ENCODE results near the gene PSPC1. TPM values are rescaled to one million over a fixed set of nuclear protein-coding genes. Genes with fewer than 3 reads are reported as not detected.
"Not testable (repeated sequence)": the region's sequence is repeated elsewhere in the genome, so short reads cannot be mapped to it uniquely, and the experiment has no call there.

PSPC1 gene
- total RNA-seq, 1 donor from 2014 or later = 77.0 TPM

GRCh38 chr13:19704256-19704655, 78.5 kb downstream of the PSPC1 start:
- DNase-seq (ENCODE audit: low spot score); H3K4me1 ChIP-seq; H3K27me3 ChIP-seq; H3K27ac Mint-ChIP-seq; H2AFZ ChIP-seq (replicated peaks); H3K9ac ChIP-seq; H3K4me3 Mint-ChIP-seq; H3F3A ChIP-seq (ENCODE audit: low read depth); H3K36me3 ChIP-seq; H3K9me3 Mint-ChIP-seq; H3K4me3 ChIP-seq; H4K20me1 ChIP-seq (ENCODE audit: low read depth); H3K4me2 ChIP-seq; H3K27ac ChIP-seq; H3K4me1 Mint-ChIP-seq; H3K36me3 Mint-ChIP-seq; H3K27me3 Mint-ChIP-seq (ENCODE audit: insufficient read depth, low read depth); H3K9me3 ChIP-seq (ENCODE audit: low read depth): not testable (repeated sequence)
- peaks cover 25% of the 10 kb centered on the region for H3K79me2 ChIP-seq (ENCODE audit: low read depth)

- not testable (repeated sequence) for H3K4me3 ChIP-seq; H3K4me1 Mint-ChIP-seq; H3K36me3 ChIP-seq; H2AFZ ChIP-seq (replicated peaks); H3K9me3 ChIP-seq (ENCODE audit: low read depth); DNase-seq (ENCODE audit: low spot score); H3K36me3 Mint-ChIP-seq; H3K4me1 ChIP-seq; H3K4me3 Mint-ChIP-seq; H3K27ac ChIP-seq; H3K27ac Mint-ChIP-seq; H3K9me3 Mint-ChIP-seq; H3K9ac ChIP-seq; H3K27me3 Mint-ChIP-seq (ENCODE audit: insufficient read depth, low read depth); H3K27me3 ChIP-seq; H3K4me2 ChIP-seq
- H3K79me2 ChIP-seq (ENCODE audit: low read depth) = peaks cover 40% of the 10 kb centered on the region
- H3F3A ChIP-seq (ENCODE audit: low read depth) = peaks cover 15% of the 10 kb centered on the region
- peaks cover 15% of the 10 kb centered on the region for H4K20me1 ChIP-seq (ENCODE audit: low read depth)
Observed at GRCh38 chr13:19701619-19702018, 81.1 kb downstream of the PSPC1 start.

GRCh38 chr13:19700963-19701362, 81.8 kb downstream of the PSPC1 start:
- H3K4me3 ChIP-seq; H3K4me2 ChIP-seq; H3K4me1 Mint-ChIP-seq; H3K36me3 Mint-ChIP-seq; H3K9me3 ChIP-seq (ENCODE audit: low read depth); H3K9ac ChIP-seq; H3K27ac Mint-ChIP-seq; H3K27ac ChIP-seq; H3K9me3 Mint-ChIP-seq; DNase-seq (ENCODE audit: low spot score); H3K27me3 Mint-ChIP-seq (ENCODE audit: insufficient read depth, low read depth); H3K36me3 ChIP-seq; H3K4me3 Mint-ChIP-seq; H2AFZ ChIP-seq (replicated peaks); H3K27me3 ChIP-seq: not testable (repeated sequence)
- peaks cover 12% of the 10 kb centered on the region for H3K4me1 ChIP-seq
- H4K20me1 ChIP-seq (ENCODE audit: low read depth) = peaks cover 15% of the 10 kb centered on the region
- peaks cover 15% of the 10 kb centered on the region for H3F3A ChIP-seq (ENCODE audit: low read depth)
- H3K79me2 ChIP-seq (ENCODE audit: low read depth) = peaks cover 45% of the 10 kb centered on the region

GRCh38 chr13:19695829-19696228, 86.9 kb downstream of the PSPC1 start:
- Mint-ChIP-seq H3K4me1 (peaks cover 4% of the 10 kb centered on the region), H3K27ac (no peak overlapping the region), H3K27me3 (ENCODE audit: insufficient read depth, low read depth) (peaks cover 3% of the 10 kb centered on the region), H3K36me3 (peaks cover 18% of the 10 kb centered on the region), H3K9me3 (peaks cover 2% of the 10 kb centered on the region), H3K4me3 (no peak overlapping the region)
- Histone ChIP-seq H3K9ac (no peak overlapping the region), H3K27me3 (no peaks in the 10 kb centered on the region), H3K4me3 (no peak overlapping the region), H3K4me2 (peak overlapping the region; percentile 42), H2AFZ (replicated peaks) (no peak overlapping the region), H3K27ac (no peak overlapping the region), H3K36me3 (peaks cover 9% of the 10 kb centered on the region), H3K79me2 (ENCODE audit: low read depth) (peaks cover 68% of the 10 kb centered on the region), H3F3A (ENCODE audit: low read depth) (peaks cover 15% of the 10 kb centered on the region), H3K4me1 (peaks cover 16% of the 10 kb centered on the region), H4K20me1 (ENCODE audit: low read depth) (peaks cover 15% of the 10 kb centered on the region), H3K9me3 (ENCODE audit: low read depth) (no peaks in the 10 kb centered on the region)
- DNase-seq (ENCODE audit: low spot score) = peak; percentile 28
- no peak for TF ChIP-seq EZH2 (IDR thresholded peaks at IDR 0.05)
- TF ChIP-seq EZH2phosphoT487 (IDR thresholded peaks at IDR 0.05) = no peak
- no peak for TF ChIP-seq CTCF (IDR thresholded peaks at IDR 0.05)

GRCh38 chr13:19695428-19695827, 87.3 kb downstream of the PSPC1 start:
- H3K79me2 ChIP-seq (ENCODE audit: low read depth) = peaks cover 67% of the 10 kb centered on the region
- H3K4me1 Mint-ChIP-seq = peaks cover 4% of the 10 kb centered on the region
- peaks cover 15% of the 10 kb centered on the region for H3F3A ChIP-seq (ENCODE audit: low read depth)
- peaks cover 16% of the 10 kb centered on the region for H3K4me1 ChIP-seq
- peaks cover 3% of the 10 kb centered on the region for H3K27me3 Mint-ChIP-seq (ENCODE audit: insufficient read depth, low read depth)
- no peak overlapping the region for H3K27ac ChIP-seq
- H4K20me1 ChIP-seq (ENCODE audit: low read depth) = peaks cover 15% of the 10 kb centered on the region
- peaks cover 22% of the 10 kb centered on the region for H3K36me3 Mint-ChIP-seq
- peaks cover 9% of the 10 kb centered on the region for H3K36me3 ChIP-seq
- H3K27me3 ChIP-seq = no peaks in the 10 kb centered on the region
- H3K27ac Mint-ChIP-seq = no peak overlapping the region
- no peak for DNase-seq (ENCODE audit: low spot score)
- TF ChIP-seq EZH2 (IDR thresholded peaks at IDR 0.05) (no peak), CTCF (IDR thresholded peaks at IDR 0.05) (no peak), EZH2phosphoT487 (IDR thresholded peaks at IDR 0.05) (no peak)
- H3K4me2 ChIP-seq = no peak overlapping the region
- H3K9me3 ChIP-seq (ENCODE audit: low read depth) = no peaks in the 10 kb centered on the region
- no peak overlapping the region for H3K4me3 ChIP-seq
- H3K4me3 Mint-ChIP-seq = no peak overlapping the region
- no peak overlapping the region for H3K9ac ChIP-seq
- H2AFZ ChIP-seq (replicated peaks) = no peak overlapping the region
- peaks cover 2% of the 10 kb centered on the region for H3K9me3 Mint-ChIP-seq

- H3K4me1 Mint-ChIP-seq; H3K9ac ChIP-seq; H3K9me3 Mint-ChIP-seq; H3K27ac ChIP-seq; H3K36me3 ChIP-seq; H3K4me3 Mint-ChIP-seq; H3K27me3 Mint-ChIP-seq (ENCODE audit: insufficient read depth, low read depth); H3K4me3 ChIP-seq; H3K4me2 ChIP-seq; H3K27ac Mint-ChIP-seq; H3K9me3 ChIP-seq (ENCODE audit: low read depth); DNase-seq (ENCODE audit: low spot score); H3K27me3 ChIP-seq; H3K4me1 ChIP-seq; H2AFZ ChIP-seq (replicated peaks): not testable (repeated sequence)
- Histone ChIP-seq H4K20me1 (ENCODE audit: low read depth) (peaks cover 10% of the 10 kb centered on the region), H3F3A (ENCODE audit: low read depth) (peaks cover 14% of the 10 kb centered on the region), H3K79me2 (ENCODE audit: low read depth) (peaks cover 40% of the 10 kb centered on the region)
- peaks cover 29% of the 10 kb centered on the region for H3K36me3 Mint-ChIP-seq
Observed at GRCh38 chr13:19691447-19691846, 91.3 kb downstream of the PSPC1 start.
